Testis (tissue), 3 donors: ENCODE data around the gene GATA5. TPM values are rescaled to one million over a fixed set of nuclear protein-coding genes. Genes with fewer than 3 reads are reported as not detected.

Experiments used
- DNase-seq: peaks from one replicate; pipeline ENCODE4 v3.0.0-alpha.2; 2019
- H3K27ac ChIP-seq, 2 donors: fragments of 200-600 bp; sonication (generic); one replicate each; pipeline ENCODE4 v1.5.1; 2019
- H3K27me3 ChIP-seq: fragments of 200-600 bp; sonication (generic); one replicate; pipeline ENCODE4 v1.5.1; 2019
- H3K36me3 ChIP-seq: fragments of 200-600 bp; sonication (generic); one replicate; pipeline ENCODE4 v1.5.1; 2017; ENCODE audit warnings: low read depth; ENCODE audit errors: missing control alignments
- H3K4me1 ChIP-seq: fragments of 200-600 bp; sonication (generic); one replicate; pipeline ENCODE4 v1.5.1; 2019
- H3K4me3 ChIP-seq, 2 donors: fragments of 200-600 bp; sonication (generic); one replicate each; pipeline ENCODE4 v1.5.1; 2017 to 2019
- H3K9me3 ChIP-seq: fragments of 200-600 bp; sonication (generic); one replicate; pipeline ENCODE4 v1.5.1; 2017
- CTCF ChIP-seq, 3 experiments: fragments of 450-650 bp in 2 of 3; fragments of 200-600 bp in 1 of 3; sonication (generic) in 1 of 3; IDR thresholded peaks; one replicate each; pipeline ENCODE4 v1.5.1; 2016 to 2019; ENCODE audit warnings: antibody characterized with exemption in 3 of 3, mild to moderate bottlenecking in 2 of 3, moderate library complexity in 1 of 3
- POLR2A ChIP-seq: fragments of 450-650 bp; IDR thresholded peaks from one replicate; pipeline ENCODE4 v1.6.1; 2017; ENCODE audit warnings: antibody characterized with exemption, mild to moderate bottlenecking, moderate library complexity
- WGBS, 2 donors: methylation state at CpG; one replicate each; pipeline ENCODE4 v1.1.5; 2018; 5-methylcytosine and 5-hydroxymethylcytosine counted together
- intact Hi-C: fragments of 100-400 bp; cut with DNase I; formaldehyde crosslinking; loops from one replicate; pipeline ENCODE4 v1.15.1; 2023; ENCODE audit warnings: low total_unique reads
- polyA plus RNA-seq: library from polyadenylated mRNA; stranded (reverse); fragments of 350-450 nt; fragmentation: Illumina TruSeq; extraction: RNeasy Lipid Tissue Mini Kit (QIAGEN cat#74804); gene quantifications from one replicate; pipeline ENCODE4 v1.2.3, GENCODE V29; 2014; ENCODE audit warnings: low read depth, low replicate concordance; ENCODE audit not compliant: insufficient read depth
- total RNA-seq, 2 donors: library from RNA; depleted of rRNA; stranded (reverse); fragments of >200 nt; gene quantifications; one replicate each; pipeline ENCODE4 v1.2.3, GENCODE V29; 2016

GATA5 gene
- total and polyA plus RNA-seq, 3 donors from 2014 or later: 19.0 to 70.6 (median 54.5) TPM

DNA sequence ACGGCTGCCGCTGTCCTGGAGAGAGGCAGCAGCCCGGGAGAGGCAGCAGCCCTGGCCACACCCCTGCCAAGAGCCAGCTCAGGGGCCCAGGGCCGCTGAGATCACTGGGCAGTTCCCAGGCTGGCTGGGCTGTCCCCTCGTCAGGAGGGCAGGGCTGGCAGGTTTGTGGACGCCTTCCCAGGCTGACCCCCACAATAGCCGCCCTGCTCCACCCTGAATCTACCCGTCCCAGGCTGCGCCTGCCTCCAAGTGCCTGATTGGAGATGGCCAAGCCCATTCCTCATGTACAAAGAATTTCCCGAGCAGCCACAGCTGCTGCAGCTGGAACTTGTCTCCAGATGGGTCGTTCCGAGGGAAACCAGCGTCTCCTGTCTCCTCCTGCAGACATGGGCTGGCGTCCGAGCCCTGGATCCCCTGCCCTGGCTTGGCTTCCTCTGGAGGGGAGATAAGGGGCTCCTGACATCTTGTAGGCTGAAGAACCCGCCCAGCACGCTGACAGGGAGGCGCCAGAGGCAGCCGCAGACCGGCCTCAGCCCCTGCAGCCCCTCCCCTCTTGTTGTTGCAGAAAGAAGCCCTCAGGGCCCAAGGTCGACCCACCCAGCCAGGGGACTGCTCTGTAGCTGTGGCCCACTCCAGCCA lies 9.4 kb upstream of the GATA5 start:
- peak; percentile 71 for DNase-seq
- Histone ChIP-seq H3K27ac (peak overlapping the region in 1 of 2 donors; percentile 10), H3K27me3 (no peaks in the 10 kb centered on the region), H3K4me1 (peaks cover 51% of the 10 kb centered on the region), H3K4me3 (no peak overlapping the region), H3K9me3 (no peaks in the 10 kb centered on the region), H3K36me3 (no peaks in the 10 kb centered on the region)
- TF ChIP-seq POLR2A (no peak), CTCF (IDR thresholded peaks at IDR 0.05) (no peak)
- WGBS, 2 donors: 27 to 40% methylated on average over 3 to 21 of the region's 21 CpGs
- intact Hi-C loops: no loop called here

DNA sequence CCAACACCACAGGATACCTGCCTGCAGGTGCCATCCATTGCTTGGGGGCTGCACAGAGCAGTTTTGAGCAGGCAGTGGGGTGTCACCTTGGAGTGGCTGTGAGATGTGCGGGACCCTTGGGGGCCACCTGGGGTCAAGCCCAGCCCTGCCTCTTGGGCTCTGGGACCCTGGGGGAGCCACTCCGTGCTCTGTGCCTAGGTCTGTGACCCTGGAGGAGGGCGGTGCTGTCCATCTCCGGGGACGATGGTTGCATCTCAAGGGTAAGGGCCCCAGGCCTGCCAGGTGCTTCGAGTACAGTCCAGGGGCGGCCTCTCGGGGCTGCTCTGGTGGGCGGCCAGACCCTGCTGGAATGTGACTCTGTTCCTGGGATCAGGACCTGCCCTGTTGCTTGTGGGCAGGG lies 8.7 kb upstream of the GATA5 start:
- intact Hi-C loops: no loop called here
- no peak for DNase-seq
- no peak overlapping the region for H3K27ac ChIP-seq

DNA sequence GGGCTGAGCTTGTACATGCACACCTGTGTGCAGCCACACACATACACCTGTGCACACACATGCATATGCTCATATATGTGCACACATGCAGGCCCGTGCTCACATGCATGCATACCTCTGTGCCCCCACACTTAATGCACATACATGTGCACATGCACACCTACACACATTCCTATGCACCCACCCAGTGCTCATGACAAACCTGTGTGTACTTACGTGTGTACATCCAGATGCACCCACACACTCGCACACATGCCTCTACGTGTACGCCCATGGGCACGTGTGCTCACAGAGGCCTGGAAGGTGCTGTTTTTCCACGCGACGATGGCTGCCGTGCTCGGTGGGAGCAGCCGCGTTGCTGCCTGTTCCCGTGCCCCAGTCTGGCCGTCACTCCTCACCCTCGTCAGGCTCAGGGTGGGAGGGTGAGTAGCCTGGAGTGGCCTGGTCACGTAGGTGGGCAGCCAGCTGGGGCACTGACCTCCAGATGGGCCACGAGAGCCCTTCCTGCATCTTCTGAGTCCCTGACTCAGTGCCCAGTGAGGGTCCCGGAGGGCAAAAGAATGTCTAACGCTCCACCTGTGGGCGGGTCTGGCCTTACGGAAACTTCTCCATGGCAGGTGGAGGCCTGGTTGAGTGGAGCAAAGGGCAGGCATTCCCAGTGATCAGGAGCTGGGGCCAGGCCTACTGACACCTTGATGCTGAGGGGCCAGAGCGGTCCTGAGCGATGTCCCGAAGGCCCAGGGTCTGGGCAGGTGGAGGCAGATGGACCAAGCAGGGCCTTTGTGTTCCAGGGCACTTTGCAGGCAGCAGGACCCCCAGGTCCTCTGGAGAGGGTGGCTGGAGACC lies 8.0 kb upstream of the GATA5 start:
- Histone ChIP-seq H3K27ac (no peak overlapping the region), H3K4me1 (peaks cover 58% of the 10 kb centered on the region), H3K36me3 (no peaks in the 10 kb centered on the region), H3K9me3 (no peaks in the 10 kb centered on the region), H3K27me3 (no peaks in the 10 kb centered on the region), H3K4me3 (no peak overlapping the region)
- WGBS, 2 donors: 74 to 80% methylated on average over 24 to 25 of the region's 25 CpGs
- DNase-seq: no peak
- TF ChIP-seq CTCF (IDR thresholded peaks at IDR 0.05) (no peak), POLR2A (no peak)
- intact Hi-C loops: no loop called here

More for the DNA sequence above, 8.7 kb upstream of the GATA5 start:
- TF ChIP-seq POLR2A (no peak), CTCF (IDR thresholded peaks at IDR 0.05) (no peak)
- no peaks in the 10 kb centered on the region for H3K9me3 ChIP-seq
- H3K4me1 ChIP-seq: peaks cover 54% of the 10 kb centered on the region
- no peaks in the 10 kb centered on the region for H3K36me3 ChIP-seq
- no peaks in the 10 kb centered on the region for H3K27me3 ChIP-seq
- no peak overlapping the region for H3K4me3 ChIP-seq
- 40 to 60% methylated on average over 1 to 9 of the region's 9 CpGs for WGBS, 2 donors

- Histone ChIP-seq H3K4me1 (peaks cover 58% of the 10 kb centered on the region), H3K27me3 (no peaks in the 10 kb centered on the region), H3K36me3 (no peaks in the 10 kb centered on the region), H3K9me3 (no peaks in the 10 kb centered on the region), H3K27ac (no peak overlapping the region), H3K4me3 (no peak overlapping the region)
- 44 to 74% methylated on average over 8 of the region's 8 CpGs for WGBS, 2 donors
- intact Hi-C loops: no loop called here
- DNase-seq: no peak
- TF ChIP-seq CTCF (IDR thresholded peaks at IDR 0.05) (no peak), POLR2A (no peak)
These were observed 7.2 kb upstream of the GATA5 start for GRCh38 chr20:62482974-62483373.
